Esophagus squamous epithelium (tissue), 4 donors: ENCODE data around the gene NXNL2.

ENCODE experiments used
- CTCF ChIP-seq, 6 experiments: fragments of 450-650 bp in 4 of 6; fragments of 200-600 bp in 2 of 6; sonication (generic) in 2 of 6; IDR thresholded peaks; one replicate each; pipeline ENCODE4 v1.5.1; 2016 to 2019; ENCODE audit warnings: antibody characterized with exemption in 6 of 6, mild to moderate bottlenecking in 4 of 6, moderate library complexity in 4 of 6
- POLR2A ChIP-seq, 4 donors: fragments of 450-650 bp; IDR thresholded peaks; one replicate each; pipeline ENCODE4 v1.6.1; 2017; ENCODE audit warnings: antibody characterized with exemption in 4 of 4, mild to moderate bottlenecking in 4 of 4, moderate library complexity in 3 of 4

GRCh38 chr9:88514247-88514646, 20.7 kb upstream of the NXNL2 start:
- TF ChIP-seq CTCF (IDR thresholded peaks at IDR 0.05) (no peak), POLR2A (IDR thresholded peaks at IDR 0.05) (no peak)
